HUES64 (cell line): ENCODE results near the gene ZGLP1.
A peak's percentile ranks its signal among the peaks of the same experiment; 100 is the strongest.

ENCODE experiments used
- H3K27ac ChIP-seq: 2 replicates; pipeline ENCODE4 v1.7.0; 2013; ENCODE audit warnings: low read depth, low read length, inconsistent platforms
- H3K27me3 ChIP-seq: 2 replicates; pipeline ENCODE4 v1.6.1; 2013; ENCODE audit warnings: mild to moderate bottlenecking, low read length; ENCODE audit not compliant: insufficient read depth
- H3K36me3 ChIP-seq: 2 replicates; pipeline ENCODE4 v1.6.1; 2013; ENCODE audit warnings: mild to moderate bottlenecking, low read length; ENCODE audit not compliant: insufficient read depth
- H3K4me1 ChIP-seq: 2 replicates; pipeline ENCODE4 v1.6.1; 2013; ENCODE audit warnings: mild to moderate bottlenecking, low read length, moderate library complexity; ENCODE audit not compliant: insufficient read depth
- H3K4me3 ChIP-seq: 2 replicates; pipeline ENCODE4 v1.5.1; 2013; ENCODE audit warnings: mild to moderate bottlenecking, low read length, moderate library complexity
- H3K9ac ChIP-seq: 2 replicates; pipeline ENCODE4 v1.6.1; 2013; ENCODE audit warnings: mild to moderate bottlenecking, low read depth, low read length
- H3K9me3 ChIP-seq: 2 replicates; pipeline ENCODE4 v1.6.1; 2013; ENCODE audit warnings: low read depth, low read length; ENCODE audit not compliant: insufficient read depth
- WGBS: fragments of 150-250, 120-280 bp; methylation state at CpG from one replicate; pipeline ENCODE4 v1.1.7; 2013; ENCODE audit warnings: missing lambda C conversion rate; 5-methylcytosine and 5-hydroxymethylcytosine counted together

ZGLP1 gene

DNA sequence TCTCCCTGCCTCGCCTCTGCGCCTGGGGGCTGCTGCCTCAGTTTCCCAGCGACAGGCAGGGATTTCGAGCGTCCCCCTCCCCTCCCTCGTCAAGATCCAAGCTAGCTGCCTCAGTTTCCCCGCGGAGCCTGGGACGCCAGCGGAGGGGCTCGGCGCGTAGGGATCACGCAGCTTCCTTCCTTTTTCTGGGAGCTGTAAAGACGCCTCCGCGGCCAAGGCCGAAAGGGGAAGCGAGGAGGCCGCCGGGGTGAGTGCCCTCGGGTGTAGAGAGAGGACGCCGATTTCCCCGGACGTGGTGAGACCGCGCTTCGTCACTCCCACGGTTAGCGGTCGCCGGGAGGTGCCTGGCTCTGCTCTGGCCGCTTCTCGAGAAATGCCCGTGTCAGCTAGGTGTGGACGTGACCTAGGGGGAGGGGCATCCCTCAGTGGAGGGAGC, 39.4 kb downstream of the ZGLP1 start:
- Histone ChIP-seq H3K4me1 (no peaks in the 10 kb centered on the region), H3K36me3 (no peaks in the 10 kb centered on the region), H3K27ac (no peak overlapping the region), H3K9me3 (no peaks in the 10 kb centered on the region), H3K9ac (peak overlapping the region; percentile 7; the same call in 1 of the 2 replicates), H3K4me3 (peak overlapping the region; percentile 49), H3K27me3 (peaks cover 45% of the 10 kb centered on the region)
- WGBS = 8% methylated on average over 37 of the region's 37 CpGs

DNA sequence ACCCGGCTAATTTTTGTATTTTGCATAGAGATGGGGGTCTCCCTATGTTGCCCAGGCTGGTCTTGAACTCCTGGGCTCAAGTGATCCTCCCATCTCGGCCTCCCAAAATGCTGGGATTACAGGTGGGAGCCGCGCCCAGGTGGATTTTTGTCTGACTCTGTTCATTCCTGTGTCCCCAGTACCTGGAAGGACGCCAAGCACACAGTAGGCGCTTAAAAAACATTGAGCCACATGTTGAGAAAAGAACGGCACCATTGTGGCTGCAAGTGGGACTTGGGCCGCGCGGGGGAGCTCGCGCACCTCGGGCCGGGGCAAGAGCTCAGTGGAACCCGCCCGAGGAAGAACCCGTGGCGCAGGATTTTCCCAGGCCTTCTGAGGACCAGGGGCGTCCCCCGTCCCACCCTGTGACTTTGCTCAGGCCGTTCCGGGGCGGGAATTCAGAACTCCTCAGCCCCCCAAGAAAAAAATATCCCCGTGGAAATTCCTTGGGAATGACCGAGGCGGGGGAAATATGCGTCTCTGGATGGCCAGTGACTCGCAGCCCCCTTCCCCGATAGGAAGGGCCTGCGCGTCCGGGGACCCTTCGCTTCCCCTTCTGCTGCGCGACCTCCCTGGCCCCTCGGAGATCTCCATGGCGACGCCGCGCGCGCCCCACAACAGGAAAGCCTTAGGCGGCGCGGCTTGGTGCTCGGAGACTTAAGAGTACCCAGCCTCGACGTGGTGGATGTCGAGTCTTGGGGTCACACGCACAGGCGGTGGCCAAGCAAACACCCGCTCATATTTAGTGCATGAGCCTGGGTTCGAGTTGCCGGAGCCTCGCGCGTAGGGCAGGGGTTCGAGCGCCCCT, 40.1 kb downstream of the ZGLP1 start:
- H3K27me3 ChIP-seq = peaks cover 45% of the 10 kb centered on the region
- H3K36me3 ChIP-seq = no peaks in the 10 kb centered on the region
- H3K27ac ChIP-seq = no peak overlapping the region
- H3K4me1 ChIP-seq = no peaks in the 10 kb centered on the region
- H3K9ac ChIP-seq = no peak overlapping the region; the same call in 1 of the 2 replicates
- peak overlapping the region; percentile 49 for H3K4me3 ChIP-seq
- H3K9me3 ChIP-seq = no peaks in the 10 kb centered on the region
- 9% methylated on average over 59 of the region's 59 CpGs for WGBS

DNA sequence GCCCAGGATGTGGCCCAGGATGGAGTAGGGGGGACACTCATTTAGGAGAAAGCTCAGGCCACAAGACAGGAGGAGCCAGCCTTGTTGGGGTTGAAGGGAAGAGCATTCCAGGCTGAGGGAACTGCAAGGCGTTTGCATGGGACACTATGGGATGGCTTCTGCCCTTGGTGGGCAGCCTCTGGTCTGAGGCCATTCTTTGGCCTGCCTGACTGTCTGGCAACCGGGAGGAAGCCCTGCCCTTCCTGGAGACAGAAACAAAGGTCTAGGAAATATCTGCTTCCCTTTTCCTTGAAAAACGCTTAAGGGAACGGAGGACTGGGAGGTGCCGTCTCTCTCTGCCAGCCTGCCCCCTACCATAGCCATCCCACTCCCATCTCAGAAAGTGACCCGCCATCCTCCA, 41.5 kb downstream of the ZGLP1 start:
- WGBS = 86% methylated on average over 6 of the region's 6 CpGs
- Histone ChIP-seq H3K4me1 (no peaks in the 10 kb centered on the region), H3K9ac (no peak overlapping the region)

DNA sequence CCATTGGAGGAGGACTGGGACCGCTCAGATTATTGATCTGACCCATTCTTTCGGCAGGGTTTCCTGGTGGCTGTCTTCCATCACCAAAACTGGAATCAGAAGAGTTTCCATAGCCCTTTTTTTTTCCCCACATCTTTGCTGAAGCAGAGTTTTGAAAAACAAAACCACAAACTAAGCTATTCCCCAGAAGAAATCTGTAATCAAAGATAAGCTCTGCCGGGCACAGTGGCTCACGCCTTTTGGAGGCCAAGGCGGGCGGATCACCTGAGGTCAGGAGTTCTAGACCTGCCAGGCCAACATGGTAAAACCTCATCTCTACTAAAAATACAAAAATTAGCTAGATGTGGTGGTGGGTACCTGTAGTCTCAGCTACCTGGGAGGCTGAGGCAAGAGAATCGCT, 42.9 kb downstream of the ZGLP1 start:
- no peaks in the 10 kb centered on the region for H3K9me3 ChIP-seq
- no peaks in the 10 kb centered on the region for H3K36me3 ChIP-seq
- no peak overlapping the region for H3K9ac ChIP-seq
- H3K27ac ChIP-seq = no peak overlapping the region
- no peaks in the 10 kb centered on the region for H3K4me1 ChIP-seq
- 97% methylated on average over 7 of the region's 7 CpGs for WGBS
- peaks cover 34% of the 10 kb centered on the region for H3K27me3 ChIP-seq
- H3K4me3 ChIP-seq = no peak overlapping the region

More for the DNA sequence above, 41.5 kb downstream of the ZGLP1 start:
- Histone ChIP-seq H3K9me3 (no peaks in the 10 kb centered on the region), H3K4me3 (no peak overlapping the region), H3K27me3 (peaks cover 45% of the 10 kb centered on the region), H3K36me3 (no peaks in the 10 kb centered on the region), H3K27ac (no peak overlapping the region)

DNA sequence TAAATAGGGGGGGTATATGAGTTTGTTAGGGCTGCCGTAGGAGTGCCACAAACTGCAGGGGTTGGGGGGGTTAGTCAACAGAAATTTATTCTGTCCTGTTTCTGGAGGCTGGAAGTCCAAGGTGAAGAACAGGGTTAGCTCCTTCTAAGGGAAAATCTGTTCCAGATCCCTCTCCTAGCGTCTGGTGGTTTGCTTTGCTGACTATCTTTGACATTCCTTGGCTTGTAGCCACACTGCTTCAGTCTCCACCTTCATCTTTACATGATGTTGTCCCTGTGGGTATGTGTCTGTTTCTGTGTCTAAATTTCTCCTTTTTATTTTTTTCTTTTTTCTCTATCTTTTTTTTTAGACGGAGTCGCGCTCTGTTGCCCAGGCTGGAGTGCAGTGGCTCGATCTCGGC, 46.8 kb downstream of the ZGLP1 start:
- Histone ChIP-seq H3K4me3 (no peak overlapping the region), H3K9ac (no peak overlapping the region), H3K36me3 (peaks cover 10% of the 10 kb centered on the region), H3K27me3 (no peaks in the 10 kb centered on the region), H3K4me1 (no peaks in the 10 kb centered on the region), H3K9me3 (no peaks in the 10 kb centered on the region), H3K27ac (no peak overlapping the region)
- 90% methylated on average over 7 of the region's 7 CpGs for WGBS

DNA sequence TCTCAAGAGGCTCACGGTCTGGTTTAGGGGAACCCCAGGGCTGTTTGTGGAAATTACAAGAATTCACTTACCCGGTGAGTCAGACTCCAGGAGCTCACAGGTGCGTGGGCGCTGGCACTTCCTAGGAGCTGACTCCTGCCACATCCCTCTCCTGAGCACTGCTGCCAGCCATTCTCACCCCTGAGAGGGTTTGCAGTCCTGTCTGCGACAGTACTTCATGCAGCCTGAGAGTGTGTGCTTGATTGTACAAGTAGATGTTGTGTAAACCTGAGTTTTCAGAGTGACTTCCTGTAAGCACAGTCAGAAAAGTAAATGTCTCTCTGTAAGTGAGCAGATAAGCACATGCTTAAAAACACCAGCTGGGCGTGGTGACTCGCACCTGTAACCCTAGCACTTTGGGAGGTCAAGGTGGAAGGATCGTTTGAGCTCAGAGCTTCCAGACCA, 49.5 kb downstream of the ZGLP1 start:
- peaks cover 32% of the 10 kb centered on the region for H3K36me3 ChIP-seq
- no peak overlapping the region for H3K27ac ChIP-seq
- no peaks in the 10 kb centered on the region for H3K9me3 ChIP-seq
- no peak overlapping the region for H3K9ac ChIP-seq
- no peaks in the 10 kb centered on the region for H3K4me1 ChIP-seq
- no peak overlapping the region for H3K4me3 ChIP-seq
- no peaks in the 10 kb centered on the region for H3K27me3 ChIP-seq
- WGBS = 92% methylated on average over 8 of the region's 8 CpGs

DNA sequence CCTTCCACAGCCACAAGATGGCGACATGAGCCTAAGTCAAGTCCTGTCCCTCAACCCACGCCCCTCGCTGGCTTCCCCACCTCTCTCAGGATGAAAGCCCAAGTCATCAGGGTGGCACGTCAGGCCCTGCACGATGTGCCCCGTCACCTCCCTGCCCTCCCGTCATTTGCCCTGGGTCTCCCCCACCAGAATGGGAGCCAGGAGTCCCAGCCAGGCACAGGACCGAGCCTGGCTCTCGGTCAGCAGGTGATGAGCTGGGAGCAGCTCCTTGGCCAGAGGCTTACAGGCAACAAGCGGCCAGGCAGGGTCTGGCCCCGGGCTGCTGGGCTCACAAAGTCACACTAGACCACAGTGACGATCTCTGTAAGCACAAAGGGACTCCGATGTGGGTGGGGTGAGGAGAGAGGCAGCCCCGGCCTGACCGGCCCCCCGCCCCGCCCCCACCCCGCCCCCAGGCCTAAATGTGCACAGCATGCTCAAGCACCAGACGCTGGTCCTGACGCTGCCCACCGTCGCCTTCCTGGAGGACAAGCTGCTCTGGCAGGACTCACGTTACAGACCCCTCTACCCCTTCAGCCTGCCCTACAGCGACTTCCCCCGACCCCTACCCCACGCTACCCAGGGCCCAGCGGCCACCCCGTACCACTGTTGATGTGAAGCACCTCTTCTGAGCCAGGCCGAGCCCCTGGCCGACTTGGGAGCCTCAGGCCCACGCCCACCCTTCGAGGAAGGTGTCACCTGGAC, 50.3 kb downstream of the ZGLP1 start:
- Histone ChIP-seq H3K4me3 (no peak overlapping the region), H3K27ac (no peak overlapping the region), H3K36me3 (peaks cover 40% of the 10 kb centered on the region), H3K4me1 (no peaks in the 10 kb centered on the region), H3K9me3 (no peaks in the 10 kb centered on the region), H3K27me3 (no peaks in the 10 kb centered on the region), H3K9ac (no peak overlapping the region)
- 61% methylated on average over 32 of the region's 32 CpGs for WGBS

DNA sequence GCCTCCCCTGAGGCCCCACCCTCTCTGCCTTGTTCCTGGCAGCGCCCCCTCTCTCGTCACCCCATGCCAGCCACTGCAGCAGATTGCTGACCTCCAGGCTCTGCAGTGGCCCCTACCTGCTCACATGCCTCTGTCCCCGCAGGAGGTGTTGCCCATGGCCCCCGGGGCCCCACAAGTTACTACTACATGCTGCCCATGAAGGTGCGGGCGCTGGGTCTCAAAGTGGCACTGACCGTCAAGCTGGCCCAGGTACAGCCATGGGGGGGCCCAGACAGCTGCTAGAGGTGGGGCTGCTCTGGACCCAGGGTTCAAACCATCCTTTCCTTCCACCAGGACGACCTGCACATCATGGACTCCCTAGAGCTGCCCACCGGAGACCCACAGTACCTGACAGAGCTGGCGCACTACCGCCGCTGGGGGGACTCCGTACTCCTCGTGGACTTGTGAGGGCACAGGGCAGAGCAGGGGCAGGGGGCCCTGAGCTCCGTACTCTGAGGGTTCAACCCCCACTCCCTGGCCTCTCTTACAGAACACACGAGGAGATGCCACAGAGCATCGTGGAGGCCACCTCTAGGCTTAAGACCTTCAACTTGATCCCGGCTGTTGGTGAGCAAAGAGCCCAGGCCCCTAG, 51.4 kb downstream of the ZGLP1 start:
- H3K4me1 ChIP-seq = no peaks in the 10 kb centered on the region

DNA sequence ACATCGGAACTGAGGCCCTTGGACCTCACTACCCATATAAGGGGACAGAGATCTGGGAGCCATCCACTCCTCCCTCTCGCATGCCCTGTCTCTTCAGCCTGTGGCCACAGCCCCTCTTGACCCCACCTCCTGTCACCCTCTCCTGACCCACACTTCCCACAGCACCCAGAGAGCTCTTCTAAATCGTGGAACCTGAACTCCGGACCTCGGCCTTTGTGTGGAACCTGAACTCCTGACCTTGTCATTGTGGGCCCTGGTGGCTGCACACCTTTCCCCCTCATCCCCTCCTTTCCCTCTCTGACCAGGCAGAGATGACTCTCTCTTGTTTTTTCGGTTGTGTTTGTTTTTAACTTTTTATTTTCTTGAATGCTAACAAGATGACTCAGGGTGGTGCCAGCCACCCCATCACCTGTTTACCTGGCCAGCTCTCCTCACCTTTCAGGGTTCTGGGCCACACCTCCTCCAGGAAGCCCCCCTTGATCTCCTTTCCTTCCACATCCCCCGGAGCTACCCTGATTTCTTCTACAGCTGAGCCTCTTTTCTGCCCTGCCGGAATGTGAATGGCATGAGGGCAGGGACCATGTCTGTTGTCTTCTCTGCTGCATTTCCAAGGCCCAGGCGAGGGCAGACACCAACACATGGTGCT, 52.5 kb downstream of the ZGLP1 start:
- Histone ChIP-seq H3K27me3 (no peaks in the 10 kb centered on the region), H3K4me1 (peaks cover 5% of the 10 kb centered on the region), H3K4me3 (no peak overlapping the region), H3K9ac (no peak overlapping the region), H3K36me3 (peaks cover 49% of the 10 kb centered on the region), H3K27ac (no peak overlapping the region), H3K9me3 (no peaks in the 10 kb centered on the region)
- 94% methylated on average over 8 of the region's 9 CpGs for WGBS

More for the DNA sequence above, 51.4 kb downstream of the ZGLP1 start:
- WGBS = 95% methylated on average over 18 of the region's 18 CpGs
- no peak overlapping the region for H3K9ac ChIP-seq
- no peaks in the 10 kb centered on the region for H3K9me3 ChIP-seq
- no peaks in the 10 kb centered on the region for H3K27me3 ChIP-seq
- H3K4me3 ChIP-seq = no peak overlapping the region
- H3K27ac ChIP-seq = no peak overlapping the region
- peaks cover 49% of the 10 kb centered on the region for H3K36me3 ChIP-seq

DNA sequence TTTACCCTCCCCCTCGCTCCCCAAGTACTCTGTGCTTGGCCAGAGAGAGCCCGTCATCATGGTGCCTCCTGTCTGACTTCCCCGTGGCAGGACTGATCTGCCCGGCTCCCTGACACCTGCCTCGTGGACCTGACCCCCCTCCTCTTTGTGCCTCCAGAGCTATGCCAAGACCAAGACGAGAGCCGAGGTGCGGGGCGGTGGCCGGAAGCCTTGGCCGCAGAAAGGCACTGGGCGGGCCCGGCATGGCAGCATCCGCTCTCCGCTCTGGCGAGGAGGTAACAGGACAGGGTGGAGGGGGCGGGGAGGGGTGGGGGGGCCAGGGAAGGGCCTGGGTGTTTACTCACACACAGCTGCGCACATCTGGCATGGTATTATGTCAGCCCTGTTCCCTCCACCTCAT, 53.1 kb downstream of the ZGLP1 start:
- H3K27me3 ChIP-seq = no peaks in the 10 kb centered on the region
- 96% methylated on average over 18 of the region's 18 CpGs for WGBS
- no peak overlapping the region for H3K27ac ChIP-seq
- H3K4me3 ChIP-seq = no peak overlapping the region
- no peak overlapping the region for H3K9ac ChIP-seq
- peaks cover 5% of the 10 kb centered on the region for H3K4me1 ChIP-seq
- peaks cover 49% of the 10 kb centered on the region for H3K36me3 ChIP-seq
- no peaks in the 10 kb centered on the region for H3K9me3 ChIP-seq
